AG04450 (cell line): Measurements from ENCODE around the gene GLT6D1. TPM values are rescaled to one million over a fixed set of nuclear protein-coding genes. Genes with fewer than 3 reads are reported as not detected.

Source experiments
- CTCF ChIA-PET: fragments of 300-600, 350-600 bp; formaldehyde crosslinking; extraction: SDS; loops from one replicate; lab custom pipeline; 2022; ENCODE audit warnings: antibody characterized with exemption, inconsistent platforms; lab: Charles Lee
- POLR2A ChIA-PET: fragments of 350-600 bp; formaldehyde crosslinking; extraction: SDS; loops from one replicate; lab custom pipeline; 2021; ENCODE audit warnings: antibody characterized with exemption, inconsistent platforms; lab: Yijun Ruan, JAX
- DNase-seq: peaks from one replicate; pipeline ENCODE4 v3.0.0-alpha.2; 2011; ENCODE audit warnings: low read depth, low spot score
- H3K27ac ChIP-seq: one replicate; pipeline ENCODE4 v1.5.1; 2012; ENCODE audit warnings: low read depth, low read length, control low read depth
- H3K27me3 ChIP-seq: one replicate; pipeline ENCODE4 v1.6.0; 2012; ENCODE audit warnings: low read length; ENCODE audit not compliant: control insufficient read depth, insufficient read depth
- H3K4me3 ChIP-seq: 2 replicates; pipeline ENCODE4 v1.5.1; 2011; ENCODE audit warnings: mild to moderate bottlenecking, low read depth, low read length, control low read depth
- H3K9me3 ChIP-seq: 2 replicates; pipeline ENCODE4 v1.5.1; 2012; ENCODE audit warnings: low read length; ENCODE audit not compliant: control insufficient read depth, insufficient read depth
- CTCF ChIP-seq: IDR thresholded peaks from 2 replicates; pipeline ENCODE4 v1.5.1; 2011; ENCODE audit warnings: low read depth, low read length, control low read depth, inconsistent platforms
- polyA plus RNA-seq: library from polyadenylated mRNA; depleted of rRNA; stranded (reverse); fragments of >200 nt; gene quantifications from 2 replicates; pipeline ENCODE4 v1.2.3, GENCODE V29; 2011

Gene GLT6D1
- polyA plus RNA-seq, 1 experiment: not detected

GRCh38 chr9:135622415-135623020 is 16.8 kb downstream of the GLT6D1 start:
- POLR2A ChIA-PET: no interaction called here
- Histone ChIP-seq H3K27ac (no peak overlapping the region), H3K27me3 (peaks cover 6% of the 10 kb centered on the region), H3K4me3 (no peak overlapping the region), H3K9me3 (no peaks in the 10 kb centered on the region)
- CTCF ChIA-PET: no interaction called here
- no peak for TF ChIP-seq CTCF
- no peak for DNase-seq

GRCh38 chr9:135620558-135620957 is 18.8 kb downstream of the GLT6D1 start:
- no peaks in the 10 kb centered on the region for H3K9me3 ChIP-seq
- H3K4me3 ChIP-seq: no peak overlapping the region
- ChIA-PET POLR2A (no interaction called here), CTCF (interaction anchor here (0.8 kb wide), 1 partner anchor 17 kb away, joined by 3 read pairs; no protein-coding TSS in a partner anchor)
- DNase-seq: no peak
- H3K27me3 ChIP-seq: peaks cover 6% of the 10 kb centered on the region
- no peak overlapping the region for H3K27ac ChIP-seq
- no peak for TF ChIP-seq CTCF

- no peak for TF ChIP-seq CTCF
- peaks cover 6% of the 10 kb centered on the region for H3K27me3 ChIP-seq
- ChIA-PET POLR2A (no interaction called here), CTCF (interaction anchor here (0.6 kb wide), 1 partner anchor 16 kb away, joined by 3 read pairs; no protein-coding TSS in a partner anchor)
- H3K4me3 ChIP-seq: no peak overlapping the region
- DNase-seq: no peak
- no peaks in the 10 kb centered on the region; the same call in 1 of the 2 replicates for H3K9me3 ChIP-seq
- H3K27ac ChIP-seq: no peak overlapping the region
Measured at GRCh38 chr9:135619599-135619886, 19.8 kb downstream of the GLT6D1 start.

GRCh38 chr9:135618866-135619598 is 20.3 kb downstream of the GLT6D1 start:
- POLR2A ChIA-PET: no interaction called here

More at GRCh38 chr9:135618866-135619598, 20.3 kb downstream of the GLT6D1 start:
- CTCF ChIA-PET: interaction anchor here (0.6 kb wide), 1 partner anchor 16 kb away, joined by 3 read pairs; no protein-coding TSS in a partner anchor
- peaks cover 6% of the 10 kb centered on the region for H3K27me3 ChIP-seq
- H3K4me3 ChIP-seq: no peak overlapping the region
- no peak for TF ChIP-seq CTCF
- no peak overlapping the region for H3K27ac ChIP-seq
- H3K9me3 ChIP-seq: no peaks in the 10 kb centered on the region; the same call in 1 of the 2 replicates
- DNase-seq: no peak
